Esophagus squamous epithelium (tissue), 4 donors: ENCODE data around the gene EPB41L2.
"Not testable (repeated sequence)": the region's sequence is repeated elsewhere in the genome, so short reads cannot be mapped to it uniquely, and the experiment has no call there.

Experiments used
- CTCF ChIP-seq, 6 experiments: fragments of 450-650 bp in 4 of 6; fragments of 200-600 bp in 2 of 6; sonication (generic) in 2 of 6; IDR thresholded peaks; one replicate each; pipeline ENCODE4 v1.5.1; 2016 to 2019; ENCODE audit warnings: antibody characterized with exemption in 6 of 6, mild to moderate bottlenecking in 4 of 6, moderate library complexity in 4 of 6
- POLR2A ChIP-seq, 4 donors: fragments of 450-650 bp; IDR thresholded peaks; one replicate each; pipeline ENCODE4 v1.6.1; 2017; ENCODE audit warnings: antibody characterized with exemption in 4 of 4, mild to moderate bottlenecking in 4 of 4, moderate library complexity in 3 of 4

GRCh38 chr6:131008965-131009364, 54.1 kb downstream of the EPB41L2 start:
- TF ChIP-seq CTCF, POLR2A (IDR thresholded peaks at IDR 0.05): not testable (repeated sequence)
